ENCODE results near the gene PLCB4.

PLCB4 gene

GRCh38 chr20:9211016-9211760 is 142.3 kb downstream of the PLCB4 start:
- DNase-seq (ENCODE audit: insufficient read length, low spot score) (no peak), FAIRE-seq (no peak)

- DNase-seq (ENCODE audit: insufficient read length, low spot score) (no peak), FAIRE-seq (no peak)
Measured at GRCh38 chr20:9212735-9213134, 143.8 kb downstream of the PLCB4 start.

- DNase-seq (ENCODE audit: insufficient read length, low spot score) = no peak
- no peak for FAIRE-seq
Measured at GRCh38 chr20:9214685-9215084, 145.8 kb downstream of the PLCB4 start.

GRCh38 chr20:9215539-9215938 is 146.7 kb downstream of the PLCB4 start:
- FAIRE-seq (no peak), DNase-seq (ENCODE audit: insufficient read length, low spot score) (no peak)

DNA sequence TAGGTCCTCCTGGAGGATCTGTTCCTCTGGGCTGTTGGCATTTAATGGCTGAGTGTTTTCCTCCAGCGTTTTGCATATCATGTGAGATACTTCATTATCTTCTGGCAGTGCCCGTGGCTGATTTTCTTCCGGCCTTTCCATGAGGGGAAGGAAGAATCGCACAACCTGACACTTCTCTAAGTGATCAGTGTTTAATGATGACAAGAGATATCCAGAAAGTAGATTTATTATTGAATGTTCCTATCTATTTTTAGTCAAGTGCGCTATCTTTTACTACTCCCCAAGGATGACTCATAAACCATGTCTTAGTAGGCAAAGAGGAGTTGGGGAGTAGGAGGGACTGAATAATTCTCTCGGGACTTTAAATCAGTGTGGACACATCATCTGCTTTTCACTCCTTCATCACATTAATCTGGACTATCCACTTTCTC is 149.7 kb downstream of the PLCB4 start:
- DNase-seq (ENCODE audit: insufficient read length, low spot score) = no peak
- no peak for FAIRE-seq

DNA sequence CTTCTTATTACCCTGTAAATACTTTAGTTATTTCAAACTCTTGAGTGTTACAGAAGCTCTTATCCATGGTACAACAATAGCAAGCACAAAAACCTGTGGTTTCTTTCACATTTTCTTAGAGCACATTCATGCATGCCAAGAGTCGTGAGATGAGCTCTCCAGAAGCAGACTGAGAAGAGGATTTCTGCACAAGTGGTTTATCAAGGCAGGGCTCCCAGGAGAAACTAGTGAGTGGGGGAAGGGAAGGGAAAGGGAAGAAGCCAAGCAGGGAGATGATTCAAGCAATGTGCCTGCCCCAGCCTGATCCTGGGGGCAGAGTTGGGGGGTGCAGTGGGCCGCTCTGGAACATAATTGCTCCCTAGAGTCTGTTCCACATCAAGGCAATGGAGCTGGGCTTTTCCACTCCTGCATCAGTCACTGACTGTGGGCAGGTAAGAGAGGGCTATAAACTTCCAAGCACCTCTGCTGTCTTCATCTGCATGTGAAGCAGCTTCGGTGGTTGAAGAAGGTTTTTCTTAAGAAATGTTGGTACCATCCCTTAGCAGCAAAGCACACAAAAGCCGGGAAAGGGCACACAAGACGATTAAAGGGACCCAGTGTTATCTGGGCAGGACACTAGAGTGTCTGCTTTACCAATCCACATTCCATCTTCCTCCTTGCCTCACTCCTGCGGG is 152.1 kb downstream of the PLCB4 start:
- DNase-seq (ENCODE audit: insufficient read length, low spot score) = no peak
- no peak for FAIRE-seq

- FAIRE-seq (no peak), DNase-seq (ENCODE audit: insufficient read length, low spot score) (no peak)
Measured at GRCh38 chr20:9223296-9223695, 154.4 kb downstream of the PLCB4 start.

DNA sequence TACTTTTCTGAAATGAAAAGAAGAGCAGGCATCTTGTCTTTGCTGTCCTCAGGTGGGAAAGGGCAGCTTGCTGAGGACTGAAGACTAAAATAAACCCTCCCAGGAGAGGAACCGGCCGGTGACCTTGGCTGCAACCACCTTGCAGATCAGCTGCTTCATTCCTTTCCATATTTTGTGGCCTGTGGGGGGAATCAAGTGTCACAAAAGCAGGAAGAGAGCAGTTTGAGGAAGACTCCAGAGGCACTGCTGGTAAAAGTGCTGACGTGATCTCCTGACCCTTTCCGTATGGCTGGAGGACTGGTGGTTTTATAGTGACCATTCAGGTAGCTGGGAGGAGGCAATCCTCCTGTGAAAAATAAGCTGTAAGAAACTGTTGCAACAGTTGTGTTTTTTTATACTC is 157.0 kb downstream of the PLCB4 start:
- DNase-seq (ENCODE audit: insufficient read length, low spot score) (no peak), FAIRE-seq (no peak)

DNA sequence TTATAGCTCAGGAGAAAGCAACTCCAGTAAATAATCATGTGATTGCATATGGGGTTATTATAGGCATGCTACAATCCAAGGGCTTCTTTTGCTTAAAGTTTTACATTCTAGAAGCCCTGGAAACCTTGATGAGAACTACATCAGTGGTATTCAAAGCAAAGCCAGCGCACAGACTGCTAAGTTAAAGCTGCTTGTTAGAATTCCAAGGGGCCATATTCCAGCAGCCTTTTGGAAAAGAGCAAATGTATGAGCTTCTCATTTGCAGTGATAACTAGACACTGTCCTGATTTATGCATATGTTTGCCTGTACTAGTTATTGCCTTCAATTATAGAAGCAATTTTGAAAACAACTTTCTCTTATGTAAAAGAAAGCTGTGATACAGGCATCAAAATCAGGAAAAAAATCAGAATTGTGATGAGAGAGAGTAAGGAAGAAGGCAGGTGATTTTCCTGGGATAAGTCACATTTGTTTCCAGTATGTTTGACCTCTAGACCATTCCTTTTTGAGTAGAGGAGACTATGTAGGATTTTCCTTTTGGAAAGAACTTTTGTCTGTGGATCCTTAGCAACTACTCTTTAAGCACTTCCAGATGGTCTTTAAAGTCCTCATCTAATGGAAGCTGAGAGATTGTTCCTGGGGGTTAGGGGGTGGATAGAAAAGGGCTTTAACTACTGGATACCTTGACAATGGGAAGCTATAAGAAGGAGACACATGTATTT is 159.2 kb downstream of the PLCB4 start:
- FAIRE-seq = no peak
- no peak for DNase-seq (ENCODE audit: insufficient read length, low spot score)

DNA sequence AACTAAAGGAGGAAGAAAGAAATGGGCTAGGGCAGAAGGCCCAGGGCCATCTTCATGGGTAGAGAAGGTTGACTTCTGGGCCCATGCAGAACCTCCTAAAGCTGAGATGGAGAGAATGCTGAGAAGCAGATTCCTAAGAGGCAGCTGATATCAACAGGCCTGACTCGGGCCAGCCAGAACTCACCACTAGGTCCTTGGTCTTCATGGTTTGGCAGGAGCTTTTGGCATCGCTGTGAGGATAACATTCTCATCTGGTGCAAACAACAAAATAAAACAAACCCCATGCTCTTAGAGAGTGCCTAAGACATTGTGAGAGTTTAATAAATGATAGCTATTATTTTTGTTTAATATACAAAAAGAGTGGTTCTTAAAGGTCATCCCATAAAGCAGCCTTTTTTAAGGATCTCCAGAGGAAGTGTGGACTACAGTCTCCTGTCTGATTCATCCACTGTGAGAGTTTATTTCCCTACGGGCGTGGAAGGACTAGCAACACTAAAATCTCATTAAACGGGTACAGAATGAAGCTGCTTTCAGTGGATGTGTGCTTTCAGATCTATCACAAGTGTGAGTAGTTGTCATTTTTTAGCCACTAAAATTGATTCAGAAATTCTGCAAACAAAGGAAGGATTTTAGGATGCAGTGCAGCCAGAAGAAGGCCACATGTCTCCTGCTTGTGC is 160.0 kb downstream of the PLCB4 start:
- no peak for FAIRE-seq
- DNase-seq (ENCODE audit: insufficient read length, low spot score) = no peak

GRCh38 chr20:9230406-9230805 is 161.5 kb downstream of the PLCB4 start:
- FAIRE-seq = no peak
- no peak for DNase-seq (ENCODE audit: insufficient read length, low spot score)

DNA sequence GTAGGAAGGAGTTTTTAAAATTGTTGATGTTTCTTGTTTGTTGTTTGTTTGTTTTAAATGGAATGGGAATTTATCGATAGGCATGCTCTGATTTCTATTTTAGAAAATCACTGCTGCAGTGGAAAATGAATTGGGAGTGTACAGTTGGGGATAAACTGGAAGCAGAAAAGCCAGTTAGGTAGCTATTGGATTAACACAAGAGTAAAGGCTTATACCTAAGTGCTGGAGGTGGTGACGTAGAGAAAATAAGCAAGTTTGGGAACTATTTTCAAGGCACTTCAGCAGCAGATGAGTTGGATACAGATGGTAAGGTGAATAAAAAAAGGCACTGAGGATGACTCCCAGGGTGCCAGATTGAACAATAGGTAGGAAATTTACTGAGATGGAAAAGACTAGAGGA is 164.9 kb downstream of the PLCB4 start:
- FAIRE-seq (no peak), DNase-seq (ENCODE audit: insufficient read length, low spot score) (no peak)

GRCh38 chr20:9235518-9235917 is 166.6 kb downstream of the PLCB4 start:
- DNase-seq (ENCODE audit: insufficient read length, low spot score) (no peak), FAIRE-seq (no peak)

- FAIRE-seq = no peak
- no peak for DNase-seq (ENCODE audit: insufficient read length, low spot score)
Measured at GRCh38 chr20:9236458-9236857, 167.6 kb downstream of the PLCB4 start.

GRCh38 chr20:9241232-9241692 is 172.4 kb downstream of the PLCB4 start:
- no peak for DNase-seq (ENCODE audit: insufficient read length, low spot score)
- FAIRE-seq = no peak

DNA sequence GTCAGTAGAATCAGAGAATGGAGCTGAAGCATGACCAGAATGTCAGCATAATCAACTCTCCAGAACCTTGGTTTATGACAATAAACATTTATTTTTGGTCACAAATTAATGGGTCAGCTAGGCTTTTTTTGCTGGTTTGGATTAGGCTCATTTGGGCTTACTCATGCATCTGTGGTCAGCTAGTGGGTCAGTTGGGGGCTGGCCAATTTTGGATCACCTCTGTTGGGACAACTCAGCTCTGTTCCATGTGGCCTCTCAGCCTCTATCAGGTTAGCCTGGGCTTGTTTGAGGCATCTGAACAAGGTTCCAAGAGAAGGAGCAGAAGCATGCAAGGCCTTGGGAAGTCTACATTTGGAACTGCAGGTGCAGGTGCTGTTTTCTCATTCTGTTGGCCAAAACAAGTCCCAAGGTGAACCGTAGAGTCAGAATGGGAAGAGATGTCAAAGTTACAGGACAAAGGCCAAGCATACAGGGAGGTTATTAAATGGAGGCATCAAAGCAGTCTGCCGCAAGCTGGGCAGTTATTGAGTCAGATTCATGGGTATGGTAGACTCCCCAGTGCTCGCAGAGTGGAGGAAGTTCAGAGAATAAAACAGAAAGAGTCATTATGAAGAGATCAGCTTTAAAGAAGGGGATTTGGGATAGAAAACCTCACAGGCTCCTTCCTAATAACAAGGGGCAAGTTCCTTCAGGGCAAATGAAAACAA is 173.0 kb downstream of the PLCB4 start:
- FAIRE-seq = no peak

DNA sequence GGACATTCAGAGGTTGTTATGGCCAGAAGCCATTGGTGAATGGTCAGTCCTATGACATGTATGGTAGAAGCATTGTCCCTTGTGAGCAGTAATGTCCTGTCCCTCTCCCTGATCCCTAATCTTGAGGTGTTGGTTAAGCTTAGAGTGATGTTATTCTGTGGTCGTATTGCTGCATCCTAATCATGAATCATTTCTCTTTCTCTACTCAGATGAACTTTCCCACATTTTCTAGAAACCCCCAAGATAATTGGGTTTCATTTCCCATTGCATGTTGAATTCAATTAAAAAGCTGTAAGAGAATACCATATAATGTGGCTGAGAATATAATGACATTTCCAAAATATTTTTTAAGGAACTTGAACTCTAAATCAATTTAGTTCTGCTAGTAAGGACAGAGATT is 175.1 kb downstream of the PLCB4 start:
- DNase-seq (ENCODE audit: insufficient read length, low spot score) (no peak), FAIRE-seq (no peak)

More for the DNA sequence above, 173.0 kb downstream of the PLCB4 start:
- no peak for DNase-seq (ENCODE audit: insufficient read length, low spot score)

GRCh38 chr20:9244811-9245210 is 175.9 kb downstream of the PLCB4 start:
- FAIRE-seq = no peak

GRCh38 chr20:9246731-9247130 is 177.8 kb downstream of the PLCB4 start:
- FAIRE-seq (no peak), DNase-seq (ENCODE audit: insufficient read length, low spot score) (no peak)

More at GRCh38 chr20:9244811-9245210, 175.9 kb downstream of the PLCB4 start:
- no peak for DNase-seq (ENCODE audit: insufficient read length, low spot score)

GRCh38 chr20:9250511-9250910 is 181.6 kb downstream of the PLCB4 start:
- DNase-seq (ENCODE audit: insufficient read length, low spot score) (no peak), FAIRE-seq (no peak)

Data from GM19239 (cell line).